Activated T-cell treated with anti-CD3 and anti-CD28 coated beads, Interleukin-2, amount 50 U/mL, for 24 hours (primary cell): ENCODE results near the gene STK39.
"Not testable (repeated sequence)": the region's sequence is repeated elsewhere in the genome, so short reads cannot be mapped to it uniquely, and the experiment has no call there.

Experiments used
- DNase-seq: peaks from one replicate; pipeline ENCODE4 v3.0.0-alpha.2; 2020
- H3K27ac Mint-ChIP-seq: 2 replicates; pipeline ENCODE4 v1.8.0; 2020; ENCODE audit warnings: mild to moderate bottlenecking, mixed read lengths
- H3K27me3 Mint-ChIP-seq: 2 replicates; pipeline ENCODE4 v1.8.0; 2020; ENCODE audit warnings: mixed read lengths
- H3K36me3 Mint-ChIP-seq: 2 replicates; pipeline ENCODE4 v1.8.0; 2020; ENCODE audit warnings: low read depth, mixed read lengths
- H3K4me1 Mint-ChIP-seq: 2 replicates; pipeline ENCODE4 v1.8.0; 2020; ENCODE audit warnings: low read depth, mixed read lengths
- H3K4me3 Mint-ChIP-seq: 2 replicates; pipeline ENCODE4 v1.8.0; 2020; ENCODE audit warnings: mild to moderate bottlenecking, moderate library complexity, mixed read lengths
- H3K9me3 Mint-ChIP-seq: 2 replicates; pipeline ENCODE4 v1.8.0; 2020; ENCODE audit warnings: mixed read lengths

STK39 gene

GRCh38 chr2:168137510-168138180, 109.8 kb downstream of the STK39 start:
- H3K36me3 Mint-ChIP-seq: peaks cover 76% of the 10 kb centered on the region
- peaks cover 14% of the 10 kb centered on the region for H3K4me1 Mint-ChIP-seq
- no peaks in the 10 kb centered on the region for H3K27me3 Mint-ChIP-seq
- no peak for DNase-seq
- no peaks in the 10 kb centered on the region for H3K9me3 Mint-ChIP-seq
- peak overlapping the region; percentile 85 for H3K27ac Mint-ChIP-seq
- H3K4me3 Mint-ChIP-seq: no peak overlapping the region

- no peak for DNase-seq
- Mint-ChIP-seq H3K4me1 (peaks cover 14% of the 10 kb centered on the region), H3K27ac (no peak overlapping the region), H3K27me3 (no peaks in the 10 kb centered on the region), H3K36me3 (peaks cover 84% of the 10 kb centered on the region), H3K9me3 (no peaks in the 10 kb centered on the region), H3K4me3 (no peak overlapping the region)
Measured at GRCh38 chr2:168136392-168136977, 110.9 kb downstream of the STK39 start.

- no peaks in the 10 kb centered on the region for H3K27me3 Mint-ChIP-seq
- no peak overlapping the region for H3K4me3 Mint-ChIP-seq
- DNase-seq: no peak
- H3K9me3 Mint-ChIP-seq: no peaks in the 10 kb centered on the region
- H3K36me3 Mint-ChIP-seq: peaks cover 89% of the 10 kb centered on the region
- peaks cover 14% of the 10 kb centered on the region for H3K4me1 Mint-ChIP-seq
- H3K27ac Mint-ChIP-seq: no peak overlapping the region
Measured at GRCh38 chr2:168135630-168136029, 111.8 kb downstream of the STK39 start.

- Mint-ChIP-seq H3K4me1 (peaks cover 14% of the 10 kb centered on the region), H3K9me3 (no peaks in the 10 kb centered on the region), H3K27ac (no peak overlapping the region), H3K36me3 (peaks cover 91% of the 10 kb centered on the region), H3K27me3 (no peaks in the 10 kb centered on the region), H3K4me3 (no peak overlapping the region)
- no peak for DNase-seq
Measured at GRCh38 chr2:168135121-168135520, 112.3 kb downstream of the STK39 start.

GRCh38 chr2:168134485-168134884, 112.9 kb downstream of the STK39 start:
- DNase-seq: no peak
- Mint-ChIP-seq H3K36me3 (peaks cover 91% of the 10 kb centered on the region), H3K27ac (no peak overlapping the region), H3K27me3 (no peaks in the 10 kb centered on the region), H3K9me3 (no peaks in the 10 kb centered on the region), H3K4me1 (peaks cover 14% of the 10 kb centered on the region), H3K4me3 (no peak overlapping the region)

- H3K4me1 Mint-ChIP-seq: peaks cover 8% of the 10 kb centered on the region
- H3K27me3 Mint-ChIP-seq: no peaks in the 10 kb centered on the region
- DNase-seq: no peak
- peaks cover 90% of the 10 kb centered on the region for H3K36me3 Mint-ChIP-seq
- H3K9me3 Mint-ChIP-seq: no peaks in the 10 kb centered on the region
- H3K27ac Mint-ChIP-seq: no peak overlapping the region
- H3K4me3 Mint-ChIP-seq: no peak overlapping the region
Measured at GRCh38 chr2:168132389-168132788, 115.0 kb downstream of the STK39 start.

- H3K27ac Mint-ChIP-seq: no peak overlapping the region
- no peak overlapping the region for H3K4me3 Mint-ChIP-seq
- peaks cover 93% of the 10 kb centered on the region for H3K36me3 Mint-ChIP-seq
- no peaks in the 10 kb centered on the region for H3K9me3 Mint-ChIP-seq
- H3K4me1 Mint-ChIP-seq: no peaks in the 10 kb centered on the region
- no peak for DNase-seq
- no peaks in the 10 kb centered on the region for H3K27me3 Mint-ChIP-seq
Measured at GRCh38 chr2:168130346-168130745, 117.0 kb downstream of the STK39 start.

- Mint-ChIP-seq H3K36me3 (peaks cover 77% of the 10 kb centered on the region), H3K27me3 (no peaks in the 10 kb centered on the region)
Measured at GRCh38 chr2:168127371-168127770, 120.0 kb downstream of the STK39 start.

GRCh38 chr2:168122210-168122609, 125.2 kb downstream of the STK39 start:
- not testable (repeated sequence) for H3K27ac Mint-ChIP-seq, H3K9me3 Mint-ChIP-seq, H3K27me3 Mint-ChIP-seq, DNase-seq, H3K4me1 Mint-ChIP-seq, H3K4me3 Mint-ChIP-seq
- H3K36me3 Mint-ChIP-seq: peaks cover 31% of the 10 kb centered on the region

More at GRCh38 chr2:168127371-168127770, 120.0 kb downstream of the STK39 start:
- no peaks in the 10 kb centered on the region for H3K9me3 Mint-ChIP-seq
- H3K4me1 Mint-ChIP-seq: no peaks in the 10 kb centered on the region
- no peak for DNase-seq
- no peak overlapping the region for H3K27ac Mint-ChIP-seq
- H3K4me3 Mint-ChIP-seq: no peak overlapping the region

- Mint-ChIP-seq H3K4me3 (no peak overlapping the region), H3K36me3 (peaks cover 17% of the 10 kb centered on the region), H3K27me3 (no peaks in the 10 kb centered on the region), H3K9me3 (no peaks in the 10 kb centered on the region), H3K4me1 (no peaks in the 10 kb centered on the region), H3K27ac (no peak overlapping the region)
- no peak for DNase-seq
Measured at GRCh38 chr2:168120730-168121129, 126.7 kb downstream of the STK39 start.

GRCh38 chr2:168120310-168120709, 127.1 kb downstream of the STK39 start:
- Mint-ChIP-seq H3K27ac (no peak overlapping the region), H3K27me3 (no peaks in the 10 kb centered on the region), H3K4me1 (no peaks in the 10 kb centered on the region), H3K9me3 (no peaks in the 10 kb centered on the region), H3K36me3 (peaks cover 17% of the 10 kb centered on the region), H3K4me3 (no peak overlapping the region)
- no peak for DNase-seq

GRCh38 chr2:168119515-168120141, 127.8 kb downstream of the STK39 start:
- H3K4me1 Mint-ChIP-seq: no peaks in the 10 kb centered on the region
- H3K9me3 Mint-ChIP-seq: no peaks in the 10 kb centered on the region
- H3K27me3 Mint-ChIP-seq: no peaks in the 10 kb centered on the region
- no peak overlapping the region for H3K27ac Mint-ChIP-seq
- peaks cover 15% of the 10 kb centered on the region for H3K36me3 Mint-ChIP-seq
- H3K4me3 Mint-ChIP-seq: no peak overlapping the region
- no peak for DNase-seq

GRCh38 chr2:168118733-168119514, 128.5 kb downstream of the STK39 start:
- H3K27me3 Mint-ChIP-seq: no peaks in the 10 kb centered on the region
- DNase-seq: no peak
- no peaks in the 10 kb centered on the region for H3K9me3 Mint-ChIP-seq
- H3K27ac Mint-ChIP-seq: no peak overlapping the region
- no peak overlapping the region for H3K4me3 Mint-ChIP-seq
- H3K4me1 Mint-ChIP-seq: no peaks in the 10 kb centered on the region
- peaks cover 17% of the 10 kb centered on the region for H3K36me3 Mint-ChIP-seq

- H3K36me3 Mint-ChIP-seq: peaks cover 38% of the 10 kb centered on the region
Measured at GRCh38 chr2:168116448-168116847, 130.9 kb downstream of the STK39 start.

More at GRCh38 chr2:168116448-168116847, 130.9 kb downstream of the STK39 start:
- Mint-ChIP-seq H3K27ac (no peak overlapping the region), H3K4me1 (no peaks in the 10 kb centered on the region), H3K4me3 (no peak overlapping the region), H3K27me3 (no peaks in the 10 kb centered on the region), H3K9me3 (no peaks in the 10 kb centered on the region)
- DNase-seq: no peak
